ENCODE measurements around the gene PMIS2.

- TF ChIP-seq ZNF791 (tag by site-specific recombination; IDR thresholded peaks at IDR 0.05) (no peak), CTCF (tag by site-specific recombination; IDR thresholded peaks at IDR 0.05) (no peak), ZNF501 (tag by site-specific recombination; IDR thresholded peaks at IDR 0.05) (no peak), YY1 (tag by site-specific recombination; IDR thresholded peaks at IDR 0.05) (no peak), BCL11B (tag by site-specific recombination; IDR thresholded peaks at IDR 0.05; ENCODE audit: low read depth) (no peak), ZNF830 (tag by site-specific recombination; IDR thresholded peaks at IDR 0.05; ENCODE audit: low read depth) (no peak)
Observed at GRCh38 chr19:35559281-35559659, 26.7 kb upstream of the PMIS2 start.
